ENCODE data around the gene ZNF774.
"Not testable (repeated sequence)": the region's sequence is repeated elsewhere in the genome, so short reads cannot be mapped to it uniquely, and the experiment has no call there.

ZNF774 gene

GRCh38 chr15:90393040-90393439 is 41.0 kb downstream of the ZNF774 start:
- DNase-seq (ENCODE audit: low read depth) = no peak

- DNase-seq (ENCODE audit: low read depth) = no peak
Observed at GRCh38 chr15:90394074-90394473, 42.0 kb downstream of the ZNF774 start.

- no peak for DNase-seq (ENCODE audit: low read depth)
Observed at GRCh38 chr15:90394748-90395442, 42.8 kb downstream of the ZNF774 start.

- no peak for DNase-seq (ENCODE audit: low read depth)
Observed at GRCh38 chr15:90396321-90396720, 44.2 kb downstream of the ZNF774 start.

GRCh38 chr15:90400005-90400758 is 48.1 kb downstream of the ZNF774 start:
- no peak for DNase-seq (ENCODE audit: low read depth)

GRCh38 chr15:90400759-90401314 is 48.8 kb downstream of the ZNF774 start:
- peak; percentile 49 for DNase-seq (ENCODE audit: low read depth)

GRCh38 chr15:90401495-90401894 is 49.4 kb downstream of the ZNF774 start:
- DNase-seq (ENCODE audit: low read depth) = no peak

- DNase-seq (ENCODE audit: low read depth) = no peak
Observed at GRCh38 chr15:90402223-90402622, 50.1 kb downstream of the ZNF774 start.

GRCh38 chr15:90402767-90403166 is 50.7 kb downstream of the ZNF774 start:
- DNase-seq (ENCODE audit: low read depth) = no peak

- DNase-seq (ENCODE audit: low read depth) = no peak
Observed at GRCh38 chr15:90405055-90405607, 53.0 kb downstream of the ZNF774 start.

- no peak for DNase-seq (ENCODE audit: low read depth)
Observed at GRCh38 chr15:90407336-90407735, 55.3 kb downstream of the ZNF774 start.

GRCh38 chr15:90407871-90408317 is 55.8 kb downstream of the ZNF774 start:
- peak; percentile 27 for DNase-seq (ENCODE audit: low read depth)

- DNase-seq (ENCODE audit: low read depth) = no peak
Observed at GRCh38 chr15:90408657-90409056, 56.6 kb downstream of the ZNF774 start.

GRCh38 chr15:90409587-90409986 is 57.5 kb downstream of the ZNF774 start:
- not testable (repeated sequence) for DNase-seq (ENCODE audit: low read depth)

- not testable (repeated sequence) for DNase-seq (ENCODE audit: low read depth)
Observed at GRCh38 chr15:90410316-90410715, 58.2 kb downstream of the ZNF774 start.

GRCh38 chr15:90411176-90411575 is 59.1 kb downstream of the ZNF774 start:
- no peak for DNase-seq (ENCODE audit: low read depth)
